NCI-H128 (cell line): Measurements from ENCODE around the gene RNF213.

Experiments used
- DNase-seq: peaks from one replicate; lab custom pipeline; 2025; ENCODE audit not compliant: unreplicated experiment; lab: John Stamatoyannopoulos, UW

The RNF213 gene

DNA sequence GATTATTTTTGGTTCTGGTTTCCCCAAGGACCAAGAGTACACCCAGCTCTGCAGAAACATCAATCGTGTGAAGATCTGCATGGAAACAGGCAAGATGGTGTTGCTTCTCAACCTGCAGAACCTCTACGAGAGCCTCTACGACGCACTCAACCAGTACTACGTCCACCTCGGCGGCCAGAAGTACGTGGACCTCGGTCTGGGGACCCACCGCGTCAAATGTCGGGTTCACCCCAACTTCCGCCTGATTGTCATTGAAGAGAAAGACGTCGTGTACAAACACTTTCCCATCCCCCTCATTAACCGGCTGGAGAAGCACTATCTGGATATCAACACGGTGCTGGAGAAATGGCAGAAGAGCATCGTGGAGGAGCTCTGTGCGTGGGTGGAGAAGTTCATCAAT, 86.9 kb downstream of the RNF213 start:
- no peak for DNase-seq

DNA sequence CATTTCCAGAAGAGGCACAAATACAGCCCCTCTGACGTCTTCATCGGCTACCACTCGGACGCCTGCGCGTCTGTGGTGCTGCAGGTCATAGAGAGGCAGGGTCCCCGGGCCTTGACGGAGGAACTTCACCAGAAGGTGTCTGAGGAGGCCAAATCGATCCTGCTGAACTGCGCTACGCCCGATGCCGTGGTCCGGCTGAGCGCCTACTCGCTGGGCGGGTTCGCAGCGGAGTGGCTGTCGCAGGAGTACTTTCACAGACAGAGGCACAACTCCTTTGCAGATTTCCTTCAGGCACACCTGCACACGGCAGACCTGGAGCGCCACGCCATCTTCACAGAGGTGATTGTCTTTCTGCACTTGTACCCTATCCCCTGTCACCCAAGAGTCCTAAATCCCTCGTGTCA, 87.3 kb downstream of the RNF213 start:
- DNase-seq, result no peak

DNA sequence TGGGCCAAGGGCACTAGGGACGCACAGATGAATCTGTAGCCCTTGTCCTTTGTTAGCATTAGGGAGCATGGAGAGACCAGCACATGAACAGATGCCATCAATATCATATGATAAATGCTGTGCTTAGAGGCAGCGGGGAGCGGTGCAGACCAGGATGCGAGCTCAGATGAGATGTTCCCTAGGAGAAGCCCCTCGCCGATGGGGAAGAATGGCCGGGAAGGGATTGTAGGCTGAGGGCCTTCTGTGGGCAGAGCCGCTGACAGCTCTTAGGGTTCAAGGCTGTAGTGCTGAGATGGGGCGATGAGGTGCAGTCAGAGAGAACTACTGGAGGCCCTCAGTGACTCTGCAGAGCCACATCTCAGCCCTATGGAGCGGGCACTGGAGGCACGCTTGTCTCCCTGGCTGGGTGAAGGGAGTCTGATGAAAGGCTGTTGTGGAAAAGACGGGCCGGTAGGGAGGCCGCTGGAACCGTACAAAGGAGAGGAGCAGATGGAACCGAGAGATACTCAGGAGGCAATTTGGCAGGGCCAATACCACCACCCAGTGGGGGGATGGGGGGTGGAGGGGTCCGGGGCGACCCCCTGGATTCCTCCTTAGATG, 88.0 kb downstream of the RNF213 start:
- DNase-seq, result no peak

DNA sequence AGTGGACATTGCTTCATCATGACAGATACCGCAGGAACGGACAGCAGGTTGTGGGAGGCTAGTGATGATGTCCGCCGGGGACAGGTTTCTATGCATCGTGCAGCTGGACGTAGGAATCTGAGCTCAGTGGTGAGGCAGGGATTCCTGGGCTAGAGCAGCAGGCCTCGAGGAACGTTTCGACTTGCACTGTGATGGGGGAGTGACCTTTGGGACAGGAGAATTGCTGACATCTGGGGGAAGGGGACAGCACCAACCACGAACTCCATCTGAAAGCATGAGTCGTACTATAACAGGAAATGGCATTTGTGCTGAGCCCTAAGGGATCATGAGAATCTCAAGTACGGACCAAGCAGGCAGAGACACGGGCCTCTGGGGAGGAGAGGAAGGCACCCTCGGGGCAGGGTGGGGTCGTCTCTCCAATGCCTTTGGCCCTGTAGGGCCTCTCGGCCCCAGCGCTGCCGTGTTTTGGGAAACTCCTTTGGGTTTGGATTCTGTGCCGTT, 88.5 kb downstream of the RNF213 start:
- DNase-seq, result no peak

DNA sequence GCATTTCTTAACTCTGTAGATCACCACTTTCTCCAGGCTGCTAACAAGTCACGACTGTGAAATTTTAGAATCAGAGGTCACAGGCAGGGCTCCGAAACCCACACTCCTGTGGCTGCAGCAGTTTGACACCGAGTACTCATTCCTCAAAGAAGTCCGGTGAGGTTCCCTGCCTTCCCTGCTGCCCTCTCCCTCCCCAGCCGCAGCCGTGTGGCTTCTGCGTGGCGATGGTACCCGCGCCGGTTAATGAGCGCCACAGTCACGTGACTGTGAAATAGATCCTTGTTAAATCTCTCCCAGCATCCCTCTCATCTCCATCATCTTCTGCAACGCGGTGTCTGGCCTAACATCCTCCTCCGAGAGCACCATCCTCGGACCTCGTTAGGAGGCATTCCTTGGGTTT, 89.1 kb downstream of the RNF213 start:
- no peak for DNase-seq

DNA sequence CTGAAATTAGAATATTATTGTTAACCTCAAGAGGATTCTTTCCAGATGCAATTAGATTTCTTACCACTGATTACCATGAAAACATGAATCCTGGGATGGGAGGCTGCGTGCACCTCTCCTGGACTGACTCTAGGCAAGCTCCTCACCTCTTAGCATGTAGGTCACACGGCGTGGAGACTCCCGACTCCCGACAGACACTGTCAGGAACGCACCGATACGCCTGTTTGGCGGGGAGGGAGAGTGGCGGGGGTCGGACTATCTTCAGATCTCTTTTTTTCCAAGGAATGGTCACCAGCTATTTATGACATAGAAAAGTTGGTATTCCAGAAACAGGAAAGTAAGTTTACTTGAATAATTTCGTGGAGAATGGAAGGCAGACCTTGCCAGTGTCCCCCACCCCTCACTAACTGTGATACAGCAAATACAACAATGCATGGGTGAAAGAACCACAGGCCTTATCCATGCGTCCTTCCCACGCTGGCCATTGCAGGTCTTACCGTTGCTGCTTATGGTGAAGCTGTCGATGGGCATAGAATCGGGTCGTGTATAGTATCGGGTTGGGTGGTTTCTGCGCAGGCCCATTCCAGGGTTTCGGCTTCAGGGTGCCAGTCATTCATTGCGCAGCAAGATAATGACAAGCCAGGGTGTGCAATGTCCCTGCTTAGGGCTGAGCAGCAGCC, 91.7 kb downstream of the RNF213 start:
- DNase-seq, result no peak

DNA sequence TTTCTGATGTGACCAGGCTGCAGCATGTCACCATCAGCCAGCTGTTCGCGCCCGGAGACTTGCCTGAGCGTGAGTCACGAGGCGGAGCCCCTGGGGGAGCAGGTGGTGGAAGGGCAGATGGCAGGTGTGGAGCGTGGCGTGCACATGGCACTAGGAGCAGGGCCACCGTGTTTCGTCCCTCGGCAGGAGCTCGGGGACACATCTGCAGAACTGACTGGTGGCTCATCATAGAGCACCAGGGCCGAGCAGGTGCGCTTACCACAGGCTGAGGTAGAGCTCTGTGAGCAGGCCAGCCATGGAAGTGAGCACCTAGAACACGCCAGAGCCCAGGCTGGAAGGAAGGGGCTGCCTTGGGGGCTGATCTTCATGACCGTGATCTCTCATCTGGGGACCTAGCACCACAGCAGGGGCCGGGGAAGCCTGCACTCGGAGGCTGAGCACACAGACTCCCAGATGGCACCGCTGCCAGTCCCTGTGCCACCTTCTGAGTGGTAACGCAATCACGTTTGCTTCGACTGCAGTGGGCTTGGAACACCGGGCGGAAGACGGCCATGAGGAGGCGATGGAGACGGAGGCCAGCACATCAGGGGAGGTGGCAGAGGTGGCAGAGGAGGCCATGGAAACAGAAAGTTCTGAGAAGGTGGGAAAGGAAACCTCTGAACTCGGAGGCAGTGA, 92.5 kb downstream of the RNF213 start:
- no peak for DNase-seq

DNA sequence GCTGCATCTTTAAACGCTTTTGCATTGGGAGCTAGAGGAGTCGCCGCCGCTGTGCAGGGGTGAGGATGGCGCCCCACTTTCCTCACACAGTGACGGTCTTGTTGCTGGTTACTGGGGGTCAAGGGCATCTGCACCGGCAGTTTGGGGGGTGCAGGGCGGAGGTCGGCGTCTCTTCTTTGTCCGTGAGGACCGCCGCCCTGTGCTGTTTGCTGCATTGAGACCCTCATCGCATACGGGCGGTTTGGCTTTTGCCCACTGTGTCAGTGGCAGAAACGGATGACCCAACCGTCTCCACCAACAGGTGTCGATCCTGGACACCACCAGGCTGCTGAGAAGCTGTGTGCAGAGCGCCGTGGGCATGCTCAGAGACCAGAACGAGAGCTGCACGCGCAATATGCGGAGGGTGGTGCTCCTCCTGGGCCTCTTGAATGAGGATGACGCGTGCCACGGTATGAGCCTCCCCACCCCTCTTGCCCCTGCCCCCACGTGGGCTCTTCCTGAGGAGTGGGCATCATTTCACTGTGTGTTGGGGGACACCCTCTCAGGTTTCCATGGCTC, 93.1 kb downstream of the RNF213 start:
- DNase-seq, result no peak

DNA sequence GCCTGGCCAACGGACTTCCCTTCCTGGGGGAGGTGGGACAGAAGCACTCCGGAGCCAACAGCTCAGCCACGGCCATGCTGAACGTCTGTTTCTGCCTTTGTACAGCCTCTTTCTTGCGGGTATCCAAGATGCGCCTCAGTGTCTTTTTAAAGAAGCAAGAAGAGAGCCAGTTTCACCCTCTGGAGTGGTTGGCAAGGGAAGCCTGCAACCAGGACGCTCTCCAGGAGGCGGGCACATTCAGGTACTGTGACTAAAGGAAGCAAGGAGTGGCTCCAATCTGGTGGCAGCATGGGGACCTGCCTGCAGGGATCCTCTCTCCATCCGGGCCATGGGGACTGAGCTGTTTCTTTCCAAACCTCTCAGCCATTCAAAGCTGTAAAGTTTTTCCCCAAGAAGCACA, 93.7 kb downstream of the RNF213 start:
- no peak for DNase-seq

DNA sequence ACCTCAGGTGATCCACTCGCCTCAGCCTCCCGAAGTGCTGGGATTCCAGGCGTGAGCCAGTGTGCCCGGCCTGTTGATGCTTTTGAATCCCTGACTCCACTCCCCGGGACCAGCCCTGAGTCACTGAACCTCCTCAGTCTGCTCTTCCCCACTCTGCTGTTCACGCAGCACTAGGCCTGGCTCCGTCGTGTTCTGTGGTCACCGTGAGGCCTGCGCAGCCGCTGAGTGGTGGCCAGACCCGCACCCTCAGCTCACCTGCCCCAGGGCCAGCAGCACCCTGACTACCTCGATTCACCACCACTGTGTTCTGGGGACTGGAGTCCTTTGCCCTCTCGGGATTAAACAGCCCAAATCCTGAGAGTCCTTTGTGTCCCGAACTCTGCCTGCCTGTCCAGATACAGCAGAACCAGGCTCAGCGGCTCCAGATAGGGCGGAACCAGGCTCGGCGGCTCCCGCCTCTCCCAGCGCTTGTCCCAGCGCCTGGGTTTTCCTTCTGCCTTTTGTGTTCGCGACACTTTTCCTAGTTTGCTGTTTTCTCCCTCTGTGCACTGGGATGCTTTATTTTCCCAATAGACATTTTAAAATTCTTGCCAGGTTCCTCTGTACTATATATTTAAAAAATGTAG, 95.7 kb downstream of the RNF213 start:
- no peak for DNase-seq

DNA sequence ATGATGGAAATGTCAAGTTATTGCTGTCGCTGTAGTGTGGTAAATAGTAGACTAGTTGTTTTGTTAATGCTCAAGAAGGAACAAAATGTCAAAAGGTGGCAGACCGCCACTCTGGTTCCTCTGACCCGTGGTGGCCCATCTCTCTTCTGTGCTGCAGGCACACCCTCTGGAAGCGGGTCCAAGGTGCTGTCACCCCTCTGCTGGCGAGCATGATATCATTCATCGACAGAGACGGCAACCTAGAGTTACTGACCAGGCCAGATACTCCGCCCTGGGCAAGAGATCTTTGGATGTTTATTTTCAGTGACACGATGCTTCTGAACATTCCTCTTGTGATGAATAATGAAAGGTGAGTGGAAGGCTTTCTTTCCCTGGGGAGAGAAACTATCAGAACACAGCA, 97.5 kb downstream of the RNF213 start:
- DNase-seq, result no peak

DNA sequence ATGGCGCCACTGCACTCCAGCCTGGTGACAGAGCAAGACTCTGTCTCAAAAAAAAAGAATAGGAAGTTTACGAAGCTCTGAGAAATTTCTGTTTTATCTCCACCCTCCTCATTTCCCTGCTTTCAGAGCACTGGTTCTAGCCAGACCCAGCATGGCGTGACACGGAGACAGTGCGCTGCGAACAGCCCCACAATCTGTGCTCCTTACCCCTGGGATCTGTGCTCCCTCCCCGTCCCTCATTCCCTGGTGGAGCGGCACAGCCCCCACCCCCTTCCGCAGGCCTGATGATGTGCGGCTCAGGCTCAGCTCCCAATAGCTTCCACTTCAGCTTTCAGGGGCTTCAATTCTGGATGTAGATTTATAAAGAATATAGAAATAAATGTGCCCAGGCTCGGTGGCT, 98.2 kb downstream of the RNF213 start:
- DNase-seq, result no peak

DNA sequence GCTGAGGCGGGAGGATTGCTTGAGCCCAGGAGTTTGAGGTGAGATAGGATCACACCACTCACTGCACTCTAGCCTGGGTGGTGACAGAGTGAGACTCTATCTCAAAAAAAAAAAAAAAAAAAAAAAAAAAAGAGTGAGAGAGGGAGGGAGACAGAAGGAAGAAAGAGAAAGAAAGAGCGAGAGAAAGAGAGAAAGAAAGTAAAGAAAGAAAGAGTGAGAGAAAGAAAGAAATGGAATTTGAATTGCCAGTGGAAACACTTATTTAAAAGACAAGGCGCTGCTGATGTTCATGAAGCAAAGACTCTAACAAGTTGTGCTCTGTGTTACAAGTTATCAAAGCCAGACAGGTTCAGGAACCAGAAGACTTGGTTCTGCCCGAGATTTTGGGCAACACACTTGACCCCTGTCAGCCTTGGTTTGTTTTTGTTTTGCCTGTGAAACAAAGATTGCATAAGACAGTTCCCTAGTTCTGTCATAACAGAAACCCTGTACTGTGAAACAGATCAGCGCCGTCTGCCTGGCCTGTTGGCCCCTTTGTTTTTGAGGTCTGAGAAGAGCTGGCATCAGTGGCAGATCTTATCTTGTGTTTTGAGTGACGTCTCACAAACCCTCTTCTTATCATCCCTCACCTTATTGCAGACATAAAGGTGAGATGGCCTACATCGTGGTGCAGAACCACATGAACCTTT, 98.9 kb downstream of the RNF213 start:
- DNase-seq, result no peak

DNA sequence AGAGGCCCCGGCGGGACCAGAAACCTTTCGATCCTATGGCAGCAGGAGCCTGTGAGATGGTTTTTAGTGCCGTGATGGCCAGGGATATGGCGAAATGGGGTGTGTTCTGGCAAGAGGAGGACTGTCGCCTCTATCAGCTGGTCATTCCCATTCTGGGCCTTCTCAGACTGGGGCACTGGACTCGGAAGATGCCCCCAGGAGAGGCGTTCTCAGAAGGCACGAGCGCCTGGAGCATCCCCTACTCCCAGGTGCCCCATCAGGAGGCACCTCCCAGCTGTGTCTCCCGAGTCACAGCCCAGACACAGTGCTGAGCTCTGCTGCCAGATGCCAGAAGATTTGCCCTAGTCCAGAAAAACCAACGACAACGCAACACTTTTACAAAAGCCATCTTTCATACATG, 99.7 kb downstream of the RNF213 start:
- DNase-seq, result no peak

DNA sequence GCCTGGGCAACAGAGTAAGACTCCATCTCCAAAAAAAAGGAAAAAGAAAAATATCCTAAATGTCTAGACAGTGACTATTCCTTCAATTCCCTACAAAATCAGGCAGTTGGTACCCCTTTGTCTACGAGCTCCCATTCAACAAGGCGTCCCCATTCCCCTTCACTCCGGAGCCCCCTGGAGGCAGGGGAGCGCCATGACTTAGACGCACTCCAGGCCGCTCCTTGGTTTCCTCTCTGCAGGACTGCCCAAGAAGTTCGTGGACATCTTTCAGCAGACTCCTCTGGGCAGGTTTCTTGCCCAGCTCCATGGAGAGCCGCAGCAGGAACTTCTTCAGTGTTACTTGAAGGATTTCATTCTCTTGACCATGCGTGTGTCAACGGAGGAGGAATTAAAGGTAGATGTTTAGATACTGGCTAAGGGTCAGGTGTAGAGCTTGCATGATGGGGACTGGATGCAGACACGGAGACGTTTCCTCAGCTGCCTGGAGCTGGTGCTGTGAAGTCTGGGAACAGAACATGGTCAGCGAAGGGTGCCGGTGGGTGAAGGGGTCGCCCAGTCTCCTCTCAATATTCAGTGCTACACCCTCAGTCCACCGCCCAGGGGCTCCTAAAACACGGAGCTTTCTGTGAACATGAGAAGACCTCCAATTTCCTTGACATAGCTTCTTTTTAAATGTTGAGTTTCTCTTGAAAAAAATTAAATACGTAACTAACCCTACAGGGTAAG, 101.0 kb downstream of the RNF213 start:
- DNase-seq, result no peak

DNA sequence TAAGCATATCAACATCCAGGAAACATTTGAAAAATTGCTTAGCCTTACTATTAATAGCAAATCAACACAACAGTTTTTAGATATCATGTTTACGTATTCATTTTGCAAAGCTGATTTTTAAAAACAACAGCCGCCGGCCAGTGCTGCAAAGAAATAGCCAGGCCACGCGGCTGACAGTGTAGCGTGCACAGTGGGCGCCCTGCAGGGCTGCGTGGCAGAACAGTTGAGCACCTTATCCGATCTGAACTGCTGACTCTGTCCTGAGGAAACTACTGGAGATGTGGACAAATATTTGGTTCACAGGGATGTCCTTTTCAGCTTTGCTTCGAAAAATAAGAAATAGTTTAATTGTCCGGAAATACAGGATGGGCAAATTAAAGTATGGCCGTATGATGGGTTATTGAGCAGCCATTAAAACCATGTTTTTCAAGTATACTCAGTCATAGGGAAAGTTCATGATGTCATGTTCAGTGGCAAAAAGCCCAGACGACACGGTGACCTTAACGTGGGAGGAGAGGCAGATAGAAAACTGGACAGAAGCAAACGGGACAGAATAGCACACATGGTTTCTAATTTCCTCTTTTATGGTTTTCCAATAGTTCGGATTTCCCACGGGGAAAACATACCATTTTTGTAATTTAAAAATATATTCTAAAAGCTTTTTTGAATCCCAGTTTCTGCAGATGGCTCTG, 101.9 kb downstream of the RNF213 start:
- DNase-seq, result no peak

DNA sequence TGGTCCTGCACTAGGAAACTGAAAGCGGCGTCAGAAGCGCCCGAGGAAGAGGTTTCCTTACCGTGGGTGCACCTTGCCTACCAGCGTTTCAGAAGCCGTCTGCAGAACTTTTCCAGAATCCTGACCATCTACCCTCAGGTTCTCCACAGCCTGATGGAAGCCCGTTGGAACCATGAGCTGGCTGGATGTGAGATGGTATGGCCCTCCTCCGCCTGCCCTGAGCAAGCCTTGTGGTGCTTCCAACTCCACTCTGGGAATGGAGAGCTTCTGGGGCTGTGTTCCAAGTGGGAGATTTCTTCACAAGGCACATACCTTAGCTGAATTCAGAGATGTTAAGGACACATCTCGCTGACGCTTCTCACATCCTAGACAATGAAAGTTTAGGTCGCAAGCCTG, 102.5 kb downstream of the RNF213 start:
- DNase-seq, result no peak

DNA sequence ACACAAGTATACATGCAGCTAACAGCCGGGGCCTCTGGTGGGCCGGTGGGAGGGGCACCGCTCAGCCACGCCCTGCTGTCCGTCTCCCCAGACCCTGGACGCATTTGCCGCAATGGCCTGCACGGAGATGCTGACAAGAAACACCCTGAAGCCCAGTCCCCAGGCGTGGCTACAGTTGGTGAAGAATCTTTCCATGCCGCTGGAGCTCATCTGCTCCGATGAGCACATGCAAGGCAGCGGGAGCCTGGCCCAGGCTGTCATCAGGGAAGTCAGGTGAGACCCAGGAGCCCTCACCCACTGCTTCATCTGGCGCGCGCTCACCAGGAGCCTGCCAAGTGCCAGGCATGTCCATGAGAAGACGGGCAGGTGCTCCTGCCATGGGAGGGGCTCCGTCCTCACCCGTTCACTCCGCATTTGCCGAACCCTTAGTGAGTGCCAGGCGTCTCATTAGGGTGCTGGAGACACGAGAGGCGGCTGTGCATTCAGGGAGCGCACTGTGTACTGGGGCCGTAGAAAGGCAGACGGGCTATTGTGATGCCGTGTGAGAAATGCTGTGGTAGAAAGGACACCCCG, 103.0 kb downstream of the RNF213 start:
- no peak for DNase-seq

DNA sequence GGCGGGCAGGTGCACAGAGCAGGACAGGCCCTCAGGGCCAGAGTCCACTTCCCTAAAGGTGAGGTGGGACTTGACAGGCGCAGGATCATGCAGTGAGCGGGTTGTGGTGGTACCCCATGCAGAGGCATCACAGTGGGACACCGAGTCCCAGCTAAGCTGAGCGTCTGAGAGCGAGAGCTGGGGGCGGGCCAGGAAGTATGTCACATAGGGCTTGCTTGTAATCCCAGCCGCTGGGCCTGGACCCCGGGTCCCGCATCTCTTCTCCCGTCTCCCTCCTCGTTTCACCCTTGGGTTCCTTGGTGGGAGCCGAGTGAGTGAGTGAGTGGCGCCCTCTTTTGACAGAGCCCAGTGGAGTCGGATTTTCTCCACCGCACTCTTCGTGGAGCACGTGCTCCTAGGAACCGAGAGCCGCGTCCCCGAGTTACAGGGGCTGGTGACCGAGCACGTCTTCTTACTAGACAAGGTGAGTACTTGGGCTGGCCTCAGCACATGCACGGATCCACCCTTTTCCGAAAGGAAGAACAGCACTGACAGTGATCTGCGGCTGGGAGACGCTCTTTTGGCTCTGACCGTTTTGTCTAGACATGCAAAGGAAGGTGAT, 103.5 kb downstream of the RNF213 start:
- no peak for DNase-seq
